ENCODE results near the gene LITAF. TPM values are rescaled to one million over a fixed set of nuclear protein-coding genes. Genes with fewer than 3 reads are reported as not detected.

Gene LITAF
- total RNA-seq, 4 donors from 2014 or later = 101 to 136 (median 112) TPM

DNA sequence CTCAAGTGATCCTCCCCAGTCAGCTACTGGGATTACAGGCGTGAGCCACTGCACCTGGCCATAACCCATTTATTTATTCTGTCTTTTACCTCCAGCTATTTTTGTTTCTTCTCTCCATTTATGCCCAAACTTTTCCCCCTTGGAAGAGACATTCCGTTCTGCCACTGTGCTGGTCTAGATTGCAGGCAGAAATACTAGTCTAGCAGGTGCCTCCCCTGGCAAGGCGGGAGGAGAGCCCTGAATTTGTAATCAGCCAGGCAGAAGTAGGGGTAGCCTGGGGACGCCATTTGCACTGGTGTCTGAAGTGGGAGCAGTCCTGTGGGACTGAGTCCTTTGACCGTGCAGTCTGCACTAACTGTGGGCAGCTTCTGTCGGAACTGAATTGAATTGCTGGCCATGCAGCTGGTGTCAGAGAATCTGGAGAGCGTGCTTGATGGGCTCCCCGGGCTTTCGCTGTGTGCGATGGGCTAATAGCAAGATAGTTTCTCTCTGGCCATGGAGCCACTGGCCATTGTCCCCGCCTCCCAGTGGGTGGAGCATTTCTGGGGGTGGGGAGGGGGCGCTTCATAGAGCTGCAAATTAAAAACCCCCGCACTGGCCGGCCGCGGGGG is 31.5 kb upstream of the LITAF start:
- no peak overlapping the region for H3K4me3 ChIP-seq (replicated peaks in 1 of 3)
- WGBS, 2 donors = 74 to 77% methylated on average over 14 to 16 of the region's 16 CpGs
- H3K36me3 ChIP-seq = no peaks in the 10 kb centered on the region
- intact Hi-C loops (cut with DNase I) = no loop called here
- H3K27ac ChIP-seq = peak overlapping the region; percentile 76 to 95 (median 83)
- DNase-seq = peak; percentile 81 to 86
- no peaks in the 10 kb centered on the region for H3K27me3 ChIP-seq
- H3K9me3 ChIP-seq = no peaks in the 10 kb centered on the region
- H3K4me1 ChIP-seq = peaks cover 36 to 52% of the 10 kb centered on the region in 2 donors
- TF ChIP-seq, protein P1, sequence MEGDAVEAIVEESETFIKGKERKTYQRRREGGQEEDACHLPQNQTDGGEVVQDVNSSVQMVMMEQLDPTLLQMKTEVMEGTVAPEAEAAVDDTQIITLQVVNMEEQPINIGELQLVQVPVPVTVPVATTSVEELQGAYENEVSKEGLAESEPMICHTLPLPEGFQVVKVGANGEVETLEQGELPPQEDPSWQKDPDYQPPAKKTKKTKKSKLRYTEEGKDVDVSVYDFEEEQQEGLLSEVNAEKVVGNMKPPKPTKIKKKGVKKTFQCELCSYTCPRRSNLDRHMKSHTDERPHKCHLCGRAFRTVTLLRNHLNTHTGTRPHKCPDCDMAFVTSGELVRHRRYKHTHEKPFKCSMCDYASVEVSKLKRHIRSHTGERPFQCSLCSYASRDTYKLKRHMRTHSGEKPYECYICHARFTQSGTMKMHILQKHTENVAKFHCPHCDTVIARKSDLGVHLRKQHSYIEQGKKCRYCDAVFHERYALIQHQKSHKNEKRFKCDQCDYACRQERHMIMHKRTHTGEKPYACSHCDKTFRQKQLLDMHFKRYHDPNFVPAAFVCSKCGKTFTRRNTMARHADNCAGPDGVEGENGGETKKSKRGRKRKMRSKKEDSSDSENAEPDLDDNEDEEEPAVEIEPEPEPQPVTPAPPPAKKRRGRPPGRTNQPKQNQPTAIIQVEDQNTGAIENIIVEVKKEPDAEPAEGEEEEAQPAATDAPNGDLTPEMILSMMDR (IDR thresholded peaks at IDR 0.05) = no peak
- peak in 1 of 2 donors; percentile 24 for TF ChIP-seq POLR2A (IDR thresholded peaks at IDR 0.05)

DNA sequence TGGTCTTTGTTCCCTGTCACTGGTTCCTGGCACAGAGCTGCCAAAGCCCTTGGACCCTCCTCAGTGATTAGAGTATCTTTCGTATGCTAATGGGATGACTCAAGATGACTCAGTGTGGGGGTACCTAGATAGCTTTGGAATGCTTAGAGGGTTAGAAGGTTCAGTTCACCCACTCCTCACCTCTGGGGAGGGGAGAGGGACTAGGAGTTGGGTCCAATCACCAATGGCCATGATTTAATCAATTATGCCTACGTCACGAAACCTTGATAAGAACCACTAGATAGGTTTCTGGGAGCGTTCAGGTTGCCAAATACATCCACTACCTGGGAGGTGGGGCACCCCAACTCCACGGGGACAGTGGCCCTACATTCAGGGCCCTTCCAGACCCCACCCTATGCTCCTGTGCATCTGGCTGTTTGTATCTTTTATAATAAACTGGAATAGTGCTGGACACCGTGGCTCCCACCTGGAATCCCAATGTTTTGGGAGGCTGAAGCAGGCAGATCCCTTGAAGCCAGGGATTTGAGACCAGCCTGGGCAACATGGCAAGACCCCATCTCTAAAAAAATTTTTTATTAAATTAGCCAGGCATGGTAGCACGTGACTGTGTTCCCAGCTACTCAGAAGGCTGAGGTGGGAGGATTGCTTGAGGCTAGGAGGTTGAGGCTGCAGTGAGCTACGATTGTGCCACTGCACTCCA is 29.2 kb upstream of the LITAF start:
- Histone ChIP-seq H3K27me3 (no peaks in the 10 kb centered on the region), H3K27ac (peak overlapping the region; percentile 15 to 95 (median 83)), H3K36me3 (no peaks in the 10 kb centered on the region), H3K4me1 (peaks cover 32 to 49% of the 10 kb centered on the region in 2 donors), H3K9me3 (no peaks in the 10 kb centered on the region), H3K4me3 (replicated peaks in 1 of 3) (no peak overlapping the region)
- TF ChIP-seq, protein P1 (IDR thresholded peaks at IDR 0.05) = no peak
- TF ChIP-seq POLR2A (IDR thresholded peaks at IDR 0.05) = no peak
- intact Hi-C loops (cut with DNase I) = no loop called here
- peak in 1 of 2 donors; percentile 34 for DNase-seq
- WGBS, 2 donors = 83 to 84% methylated on average over 8 of the region's 8 CpGs

DNA sequence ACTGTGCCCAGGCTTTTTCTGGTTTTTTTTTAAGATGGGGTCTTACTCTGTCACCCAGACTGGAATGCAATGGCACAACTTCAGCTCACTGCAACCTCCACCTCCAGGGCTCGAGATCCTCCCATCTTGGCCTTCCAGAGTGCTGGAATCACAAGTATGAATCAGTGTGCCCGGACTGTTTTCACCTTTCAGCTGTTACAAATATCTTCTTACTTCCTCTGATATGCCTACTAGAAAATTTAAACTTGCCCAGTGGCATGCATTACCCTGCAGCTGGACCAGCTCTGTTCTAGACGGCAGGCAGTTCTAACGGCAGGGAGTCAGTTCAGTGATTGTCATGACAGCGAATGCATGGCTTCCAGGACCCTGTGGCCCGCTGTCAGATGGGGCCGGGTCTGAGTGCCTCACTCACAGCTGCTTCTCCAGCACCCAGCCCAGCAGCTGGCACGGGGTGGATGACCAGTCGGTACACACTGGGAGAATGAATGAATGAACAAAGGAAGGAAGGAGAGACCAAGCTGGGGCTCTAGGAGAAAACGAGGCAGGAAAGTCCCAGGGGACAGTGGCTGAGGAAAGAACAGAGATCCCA is 28.0 kb upstream of the LITAF start:
- 74 to 84% methylated on average over 10 of the region's 10 CpGs for WGBS, 2 donors
- no peak for TF ChIP-seq POLR2A (IDR thresholded peaks at IDR 0.05)
- TF ChIP-seq, protein P1 (IDR thresholded peaks at IDR 0.05) = no peak
- Histone ChIP-seq H3K4me3 (replicated peaks in 1 of 3) (no peak overlapping the region), H3K9me3 (no peaks in the 10 kb centered on the region), H3K4me1 (peaks cover 40 to 53% of the 10 kb centered on the region in 2 donors), H3K27me3 (no peaks in the 10 kb centered on the region), H3K27ac (peak overlapping the region in 1 of 3 donors; percentile 31), H3K36me3 (no peaks in the 10 kb centered on the region)
- intact Hi-C loops (cut with DNase I) = no loop called here
- no peak for DNase-seq

DNA sequence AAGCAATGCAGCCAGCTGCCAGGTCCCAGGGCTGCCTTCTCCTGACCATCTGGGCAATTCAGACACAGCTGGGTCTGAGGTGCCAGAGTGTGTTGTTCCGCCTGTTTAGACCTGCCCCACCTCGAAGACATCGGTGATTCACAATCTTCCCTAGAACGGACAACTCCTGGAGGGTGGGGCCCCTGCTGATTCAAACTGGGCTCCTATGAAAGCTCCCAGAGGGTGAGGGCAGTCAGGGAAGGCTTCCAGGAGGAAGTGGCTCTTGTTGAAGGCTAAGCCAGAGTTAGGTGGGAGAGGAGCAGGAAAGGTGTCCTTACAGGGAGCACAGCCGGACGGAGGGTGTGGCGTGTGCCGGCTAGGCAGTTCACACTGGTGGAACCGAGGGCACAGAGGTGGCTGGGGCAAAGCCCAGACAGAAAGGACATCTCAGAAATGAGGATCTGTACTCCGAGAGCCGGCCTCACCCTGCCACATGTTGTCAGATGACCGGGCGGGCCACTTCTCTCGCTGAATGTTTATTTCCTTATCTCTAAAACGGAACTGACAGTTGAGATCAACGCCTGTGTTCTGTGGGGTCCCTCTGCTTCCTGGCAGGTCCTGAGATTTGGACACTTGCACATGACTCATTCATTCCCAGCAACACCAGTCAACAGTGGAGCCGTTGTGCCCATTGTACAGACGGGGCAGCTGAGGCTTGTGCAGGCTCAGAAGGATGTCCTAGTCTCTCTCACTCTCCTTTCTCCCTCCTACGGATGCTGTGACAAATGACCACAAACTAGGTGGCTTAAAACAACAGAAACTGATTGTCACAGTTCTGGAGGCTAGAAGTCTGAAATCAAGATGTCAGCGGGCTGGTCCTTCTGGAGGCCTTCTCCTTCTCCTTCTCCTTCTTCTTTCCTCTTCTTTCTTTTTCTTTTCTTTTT is 26.9 kb upstream of the LITAF start:
- TF ChIP-seq, protein P1 (IDR thresholded peaks at IDR 0.05) = no peak
- H3K4me1 ChIP-seq = peaks cover 39 to 53% of the 10 kb centered on the region in 2 donors
- H3K36me3 ChIP-seq = no peaks in the 10 kb centered on the region
- peak overlapping the region; percentile 85 to 99 (median 97) for H3K27ac ChIP-seq
- no peaks in the 10 kb centered on the region for H3K27me3 ChIP-seq
- 77 to 78% methylated on average over 20 of the region's 20 CpGs for WGBS, 2 donors
- no peaks in the 10 kb centered on the region for H3K9me3 ChIP-seq
- H3K4me3 ChIP-seq (replicated peaks in 1 of 3) = no peak overlapping the region
- no peak for DNase-seq
- intact Hi-C loops (cut with DNase I) = no loop called here
